GM21381 (cell line): ENCODE data around the gene UBE2Q1.
A peak's percentile ranks its signal among the peaks of the same experiment; 100 is the strongest.

Source experiments
- ATAC-seq: cut with Tn5 transposase; IDR thresholded peaks from one replicate; pipeline ENCODE4 v1.9.1; 2021; ENCODE audit warnings: mild to moderate bottlenecking, moderate library complexity; ENCODE audit not compliant: unreplicated experiment

UBE2Q1 gene

DNA sequence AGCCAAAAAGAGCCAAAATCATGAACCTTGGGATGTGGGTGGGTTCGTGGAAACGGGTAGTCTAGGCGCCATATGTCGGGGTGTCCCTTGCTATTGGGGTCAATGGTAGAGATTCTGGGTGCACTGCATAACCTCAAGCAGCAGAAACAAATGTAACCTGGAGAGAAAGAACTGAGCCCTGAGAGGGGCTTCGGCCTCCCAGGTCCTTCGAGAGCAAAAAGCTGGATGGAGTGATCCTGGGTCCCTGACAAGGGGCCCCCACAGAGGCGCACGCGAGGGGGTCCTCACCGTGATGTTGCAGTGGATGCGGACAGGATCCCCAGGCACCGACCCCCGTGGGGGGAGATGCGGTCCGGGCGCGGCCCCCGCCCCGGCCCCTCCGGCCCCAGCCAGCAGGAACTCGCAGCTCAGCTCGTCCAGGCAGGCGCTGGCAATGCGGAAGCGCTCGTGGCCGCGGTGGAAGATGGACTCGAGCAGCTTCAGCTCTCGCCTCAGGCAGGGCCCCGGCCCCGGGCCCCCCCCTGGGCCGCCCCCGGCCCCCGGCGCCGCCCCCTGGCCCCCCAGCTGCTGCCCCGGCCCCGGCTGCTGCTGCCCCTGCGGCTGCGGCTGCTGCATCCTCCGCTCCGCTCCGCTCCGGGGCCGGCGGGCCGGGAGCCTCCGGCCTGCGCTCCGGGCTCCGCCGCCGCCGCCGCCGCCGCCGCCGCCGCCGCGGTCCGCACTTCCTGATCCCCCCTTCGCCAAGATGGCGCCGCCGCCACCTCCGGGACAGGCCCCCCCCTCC lies at the start of gene UBE2Q1:
Gene UBE2Q1, minus strand, starts transcription at position 724 of the 781 bp plus-strand sequence. Its CDS starts 109 bp downstream, at position 615.
- peak; percentile 12 for ATAC-seq

DNA sequence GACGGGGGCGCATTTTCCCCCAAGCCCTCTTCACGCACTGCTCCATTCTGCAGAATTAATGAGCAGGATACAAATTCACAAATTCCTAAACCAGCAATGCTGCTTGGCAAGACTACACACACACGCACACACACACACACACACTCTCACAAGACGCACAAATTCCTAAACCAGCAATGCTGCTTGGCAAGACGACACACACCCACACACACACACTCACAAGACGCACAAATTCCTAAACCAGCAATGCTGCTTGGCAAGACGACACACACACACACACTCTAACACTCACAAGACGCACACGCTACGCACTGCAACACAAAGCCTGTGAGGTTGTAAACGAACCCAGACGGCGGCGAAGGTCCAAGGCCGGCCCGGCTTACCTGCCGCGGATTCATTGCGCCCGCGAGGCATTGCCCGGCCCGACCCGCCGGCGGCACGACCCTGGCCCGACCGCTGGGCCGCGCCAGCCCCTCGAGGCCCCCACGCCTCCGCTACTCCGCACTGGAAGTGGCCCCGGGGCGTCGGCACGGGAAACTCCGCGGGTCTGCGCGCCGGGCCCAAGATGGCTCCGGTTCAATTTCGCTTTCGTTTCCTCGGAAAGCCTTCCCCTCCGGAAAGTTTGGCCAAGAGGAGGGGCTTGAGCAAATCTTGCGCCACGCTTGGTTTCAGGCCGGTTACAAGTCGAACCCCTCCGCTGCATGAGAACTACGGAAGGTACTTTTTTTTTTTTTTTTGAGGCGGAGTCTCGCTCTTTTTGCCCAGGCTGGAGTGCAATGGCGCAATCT lies 49.3 kb upstream of the UBE2Q1 start, which contains the start of gene ADAR:
Gene ADAR, minus strand, starts transcription at position 578 of the 788 bp plus-strand sequence. Its CDS starts 180 bp downstream, at position 398.
- ATAC-seq, result peak; percentile 66

DNA sequence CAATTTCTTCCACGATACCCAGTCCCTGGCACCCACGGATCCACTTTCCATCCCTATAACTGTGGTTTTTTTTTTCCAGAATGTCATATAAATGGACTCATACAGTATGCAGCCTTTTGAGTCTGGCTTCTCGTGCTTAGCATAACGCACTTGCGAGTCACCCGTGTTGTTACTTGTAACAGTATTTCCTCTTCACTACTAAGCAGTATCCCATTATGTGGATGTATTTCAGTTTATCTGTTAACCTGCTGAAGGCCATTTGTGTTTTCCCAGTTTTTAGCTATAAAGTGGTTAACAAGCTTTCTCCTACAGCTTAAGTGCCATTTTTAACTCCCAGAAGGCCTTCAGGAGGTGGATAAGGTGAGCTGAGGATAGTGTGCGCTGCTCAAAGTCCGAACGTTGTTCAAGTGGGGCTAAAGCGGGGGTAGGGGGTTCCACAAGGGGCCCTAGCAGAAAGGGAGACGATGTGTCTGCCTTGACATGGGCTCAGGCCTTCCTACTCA lies 48.7 kb upstream of the UBE2Q1 start:
- peak; percentile 4 for ATAC-seq

DNA sequence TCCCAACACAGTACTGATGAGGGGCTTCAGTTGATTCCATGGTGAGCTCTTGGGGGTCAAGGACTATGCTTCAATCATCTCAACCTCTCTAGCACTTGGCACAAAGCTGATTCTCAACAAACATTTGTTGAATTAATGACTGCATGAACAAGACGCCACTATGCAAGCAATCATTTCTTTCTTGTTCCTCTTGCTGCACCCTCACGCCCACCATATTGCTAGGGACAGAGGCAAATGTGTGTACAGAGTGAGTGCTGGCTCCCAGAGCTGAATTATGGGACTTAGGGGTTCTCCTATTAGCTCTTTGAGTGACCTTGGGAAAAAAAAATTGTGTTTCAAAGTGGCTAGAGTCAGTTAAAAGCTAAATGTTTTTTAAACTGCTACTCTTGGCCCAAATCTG lies 47.1 kb upstream of the UBE2Q1 start:
- no peak for ATAC-seq

DNA sequence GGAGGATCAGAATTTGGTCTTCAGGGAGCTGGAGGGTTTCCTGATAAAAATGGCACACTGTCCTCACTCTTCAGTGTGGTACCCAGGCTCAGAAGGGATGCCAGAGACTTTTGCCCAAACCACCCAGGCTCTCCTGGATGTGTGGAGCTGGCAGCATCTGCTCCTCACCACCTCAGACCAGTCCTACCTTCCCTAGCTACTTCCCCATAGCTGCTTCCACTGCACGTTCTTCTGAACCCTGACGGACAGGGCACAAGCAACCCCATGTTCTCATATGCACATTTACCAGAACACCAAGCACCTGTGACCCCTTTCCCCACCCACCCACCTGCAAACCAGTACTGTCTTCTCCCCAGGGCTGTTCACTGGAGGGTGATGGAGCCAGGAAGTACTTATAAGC lies 44.9 kb upstream of the UBE2Q1 start:
- ATAC-seq, result no peak

DNA sequence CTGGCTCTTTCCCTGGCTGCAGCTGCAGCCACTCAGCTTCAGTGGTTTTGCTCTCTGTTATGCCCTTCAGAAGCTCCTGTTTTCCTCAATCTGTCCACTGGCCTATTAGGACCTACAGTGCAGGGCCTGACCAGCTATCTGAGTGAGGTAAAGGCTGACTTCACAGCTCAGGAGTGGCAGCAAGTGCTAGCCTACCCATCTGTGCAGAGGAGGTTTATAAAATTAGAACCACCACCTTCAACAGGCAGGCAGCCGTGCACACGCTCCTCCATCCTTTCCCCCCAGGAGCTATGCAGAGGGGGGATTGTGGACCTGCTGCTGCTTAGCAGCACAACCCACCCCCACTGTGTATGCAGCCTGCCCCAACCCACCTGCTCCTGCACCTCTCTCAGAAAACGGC lies 41.2 kb upstream of the UBE2Q1 start:
- ATAC-seq, result no peak

DNA sequence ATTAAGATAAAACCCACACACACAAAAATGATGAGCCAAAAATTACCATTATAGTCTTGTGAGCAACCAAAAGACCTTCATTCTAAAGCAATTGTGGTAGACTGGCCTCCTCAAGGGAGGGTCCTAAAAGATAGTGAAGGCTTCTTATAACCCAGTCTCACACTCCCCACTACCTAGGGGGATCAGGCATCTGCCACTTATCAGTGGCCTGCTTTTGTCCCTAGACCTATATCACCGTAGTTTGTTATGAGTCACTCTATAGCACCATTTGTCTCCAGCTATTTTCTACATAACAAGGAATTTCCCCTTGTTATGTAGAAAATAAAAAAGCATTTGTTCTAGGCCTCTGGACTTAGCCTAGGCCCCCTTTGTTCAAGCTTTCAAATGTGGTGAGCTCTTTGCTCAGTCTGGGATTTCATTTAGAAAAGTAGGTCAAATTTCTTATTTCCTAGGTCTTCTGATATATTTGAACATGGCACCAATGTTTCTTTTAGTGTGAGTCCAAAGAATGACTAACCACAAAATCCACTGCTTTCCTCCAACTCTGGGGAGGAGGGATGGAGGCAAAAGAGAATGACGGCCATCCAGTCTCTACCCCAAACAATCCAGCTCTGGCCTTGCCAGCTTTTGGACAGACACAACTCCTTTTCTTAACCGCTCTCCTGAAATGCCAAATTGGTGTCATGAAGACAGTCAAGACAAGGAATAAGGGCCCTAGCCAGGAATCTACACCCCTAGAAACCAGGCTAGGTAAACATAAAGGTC lies 40.6 kb upstream of the UBE2Q1 start:
- ATAC-seq, result no peak

DNA sequence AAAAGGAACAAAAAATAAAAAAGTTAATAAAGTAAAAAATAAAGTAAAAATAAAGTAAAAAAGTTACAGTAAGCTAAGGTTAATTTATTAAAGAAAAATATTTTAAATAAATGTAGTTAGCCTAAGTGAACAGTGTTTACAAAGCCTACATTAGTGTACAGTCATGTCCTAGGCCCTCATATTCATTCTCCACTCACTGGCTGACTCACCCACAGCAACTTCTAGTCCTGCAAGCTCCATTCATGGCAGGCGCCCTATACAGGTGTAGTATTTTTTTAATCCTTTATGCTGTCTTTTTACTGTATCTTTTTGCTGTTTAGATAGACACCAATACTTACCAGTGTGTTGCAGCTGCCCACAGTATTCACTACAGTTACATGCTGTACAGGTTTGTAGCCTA lies 37.2 kb upstream of the UBE2Q1 start:
- no peak for ATAC-seq

DNA sequence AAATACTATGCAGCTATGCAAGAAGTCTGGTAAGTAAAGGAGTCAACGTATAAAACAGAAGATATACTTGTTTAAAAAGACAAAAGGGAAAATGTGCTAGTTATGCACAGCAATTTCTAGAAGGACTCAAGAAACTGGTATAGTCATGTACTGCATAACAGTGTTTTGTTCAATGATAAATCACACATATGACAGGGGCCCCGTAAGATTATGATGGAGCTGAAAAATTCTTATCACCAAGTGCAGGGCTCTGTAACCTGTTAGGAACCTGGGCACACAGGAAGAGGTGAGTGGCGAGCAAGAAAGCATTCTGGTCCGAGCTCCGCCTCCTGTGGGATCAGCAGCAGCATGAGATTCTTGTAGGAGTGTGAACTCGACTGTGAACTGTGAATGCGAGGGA lies 36.3 kb upstream of the UBE2Q1 start:
- no peak for ATAC-seq

DNA sequence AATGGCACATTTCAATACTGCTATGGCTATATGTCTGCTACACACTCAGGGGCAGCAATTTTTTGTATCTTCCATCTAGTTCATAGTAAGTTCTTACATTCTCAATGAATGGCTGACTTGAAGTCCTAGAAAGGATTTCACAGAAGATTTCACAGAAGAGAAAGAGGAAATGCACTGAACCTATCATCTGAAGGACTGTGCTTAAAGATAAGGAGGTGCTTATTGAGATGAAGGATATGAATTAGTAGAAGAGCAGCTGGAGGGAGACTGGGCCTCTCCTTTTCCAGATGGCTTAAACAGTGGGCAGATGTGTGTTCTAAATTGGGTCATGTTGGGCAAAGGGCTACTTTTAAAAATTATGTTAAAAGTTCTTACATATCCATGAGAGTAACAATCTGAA lies 34.9 kb upstream of the UBE2Q1 start:
- ATAC-seq, result no peak

DNA sequence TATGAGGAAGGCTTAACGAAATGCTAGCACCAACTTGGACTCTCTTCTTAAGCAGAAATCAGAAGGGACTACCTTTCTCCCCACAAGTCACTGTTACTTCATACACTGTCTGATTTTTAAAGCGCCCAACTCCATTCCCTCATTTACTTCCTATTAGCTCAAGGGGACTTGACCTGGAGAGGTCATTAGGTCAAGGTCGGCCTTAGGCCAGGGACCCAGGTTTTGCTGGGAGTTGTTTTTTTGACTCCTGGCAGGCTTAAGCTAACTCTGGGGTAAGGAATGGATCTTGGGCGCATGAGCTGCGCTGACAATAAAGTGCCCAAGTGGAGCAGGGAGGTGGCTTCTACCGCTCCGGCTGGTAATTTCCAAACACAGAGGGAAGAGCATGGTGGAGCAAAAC lies 32.7 kb upstream of the UBE2Q1 start:
- ATAC-seq, result no peak

DNA sequence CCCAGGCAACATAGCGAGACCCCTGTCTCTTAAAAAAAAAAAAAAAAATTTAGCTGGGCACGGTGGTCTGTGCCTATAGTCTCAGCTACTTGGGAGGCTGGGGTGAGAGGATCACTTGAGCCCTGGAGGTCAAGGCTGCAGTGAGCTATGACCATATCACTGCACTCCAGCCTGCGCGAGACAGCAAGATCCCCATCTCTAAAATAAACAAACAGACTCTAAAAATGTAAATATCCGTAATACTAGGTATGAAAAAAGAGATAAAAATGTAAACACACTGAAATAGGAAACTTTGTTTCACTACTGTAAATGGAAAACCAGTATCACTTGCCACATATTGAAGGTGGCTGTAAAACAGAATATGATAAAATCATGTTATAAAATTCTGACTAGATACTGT lies 32.3 kb upstream of the UBE2Q1 start:
- no peak for ATAC-seq

DNA sequence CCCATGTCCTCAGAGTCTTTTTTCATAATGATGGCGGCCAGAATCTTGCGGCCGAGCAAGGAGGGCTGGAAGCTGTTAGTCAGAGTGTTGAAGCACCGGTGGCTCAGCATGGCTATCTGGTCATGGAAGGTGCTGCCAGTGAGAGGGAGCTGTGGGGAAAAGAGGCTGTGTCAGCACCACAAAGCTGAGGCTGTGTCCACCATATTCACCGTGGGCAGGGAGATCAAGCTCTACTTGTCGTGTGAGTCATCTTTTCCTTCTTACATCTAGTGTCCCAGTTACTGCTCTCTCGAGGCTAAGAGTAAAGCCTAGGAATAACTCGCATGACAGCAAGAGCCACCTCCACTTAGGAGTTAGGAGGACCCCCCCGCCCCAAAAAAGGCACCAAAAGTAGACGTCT lies 31.3 kb upstream of the UBE2Q1 start:
- ATAC-seq, result no peak

DNA sequence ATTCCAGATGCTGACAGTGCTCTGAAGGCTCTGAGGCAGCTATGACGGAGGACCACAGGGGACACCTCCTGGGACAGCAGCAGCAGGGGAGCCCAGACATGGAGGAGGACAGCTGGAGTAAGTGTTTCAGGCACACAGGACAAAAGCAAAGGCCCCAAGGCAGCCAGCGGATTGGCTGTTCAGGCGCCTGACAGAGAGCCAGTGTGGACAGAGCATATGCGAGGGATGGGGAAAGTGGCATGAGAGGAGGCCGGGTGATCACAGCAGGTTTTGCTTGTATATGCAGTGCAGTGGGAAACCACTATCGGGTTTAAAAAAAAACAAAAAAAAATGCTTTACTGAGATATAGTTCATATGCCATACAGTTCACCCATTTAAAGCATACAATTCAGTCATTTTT lies 28.2 kb upstream of the UBE2Q1 start:
- no peak for ATAC-seq

DNA sequence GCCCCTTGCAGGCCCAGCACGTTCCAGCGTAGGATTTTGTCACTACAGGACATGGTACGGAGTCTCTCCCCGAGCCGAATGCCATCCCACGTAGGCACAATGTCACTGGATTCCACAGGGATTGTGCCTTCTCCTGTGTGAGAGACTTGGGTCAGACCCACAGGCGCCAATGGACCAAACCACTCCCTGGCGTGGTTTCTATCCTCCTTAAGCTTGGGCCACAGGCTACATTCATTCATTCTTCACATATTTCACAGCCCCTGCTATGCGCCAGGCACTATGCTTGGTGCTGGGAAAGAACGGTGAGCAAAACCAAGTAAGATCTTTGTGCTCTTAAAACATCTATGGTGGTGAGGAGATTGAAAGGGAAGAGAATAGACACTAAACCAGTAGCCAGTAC lies 27.8 kb upstream of the UBE2Q1 start:
- no peak for ATAC-seq

DNA sequence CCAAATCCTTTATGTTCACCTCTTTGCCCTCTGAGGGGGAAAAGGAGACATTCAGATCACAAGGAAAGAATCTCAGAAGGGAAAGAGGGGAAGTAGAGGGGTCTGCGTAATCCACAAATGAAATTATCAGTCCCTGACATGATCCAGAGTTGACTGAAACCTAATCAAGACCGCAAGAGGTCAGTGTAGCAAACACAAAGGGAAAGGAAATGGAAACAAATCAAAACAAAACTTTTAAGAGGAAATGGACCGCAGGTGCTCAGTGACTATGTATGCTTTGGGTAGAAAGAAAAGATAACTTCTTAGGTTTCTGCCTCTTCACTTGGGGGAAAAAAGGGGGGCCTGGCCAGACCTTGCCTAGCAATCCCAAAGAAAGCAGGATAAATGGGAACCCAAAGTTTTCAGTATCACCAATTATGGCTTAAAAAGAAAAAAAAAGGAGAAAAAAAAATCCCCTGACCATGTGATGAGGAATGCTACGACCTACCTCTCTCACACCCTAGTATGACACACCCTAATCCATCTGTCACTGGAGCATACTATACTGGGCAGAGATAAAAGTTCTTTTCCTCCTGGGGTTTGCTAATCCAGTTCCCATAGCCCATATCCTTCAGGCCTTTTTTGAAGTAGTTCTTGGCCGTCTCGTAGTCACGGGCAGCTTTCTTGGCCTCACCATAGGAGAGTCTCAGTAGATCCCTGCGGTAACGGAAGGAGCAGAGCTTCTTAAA lies 26.0 kb upstream of the UBE2Q1 start:
- ATAC-seq, result no peak

DNA sequence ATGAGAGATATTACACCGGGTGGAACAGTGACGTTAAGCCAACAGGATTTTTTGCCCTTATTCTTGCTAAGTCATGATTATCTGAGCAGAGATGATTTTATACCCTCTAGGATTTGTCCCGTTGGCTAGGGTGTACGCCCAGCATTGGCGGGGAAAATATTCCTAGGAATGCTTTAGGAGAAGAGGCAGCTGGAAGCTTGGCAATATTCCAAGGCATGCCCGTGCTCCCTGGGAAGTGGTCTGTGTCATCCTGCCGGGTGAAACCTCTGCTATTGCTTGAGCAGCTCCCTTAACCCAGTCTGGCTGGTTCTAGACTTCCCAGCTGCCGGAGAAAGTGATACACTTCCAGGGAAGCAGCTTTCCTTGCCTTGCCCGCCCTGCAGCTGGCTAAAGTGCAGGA lies 25.3 kb upstream of the UBE2Q1 start:
- no peak for ATAC-seq

DNA sequence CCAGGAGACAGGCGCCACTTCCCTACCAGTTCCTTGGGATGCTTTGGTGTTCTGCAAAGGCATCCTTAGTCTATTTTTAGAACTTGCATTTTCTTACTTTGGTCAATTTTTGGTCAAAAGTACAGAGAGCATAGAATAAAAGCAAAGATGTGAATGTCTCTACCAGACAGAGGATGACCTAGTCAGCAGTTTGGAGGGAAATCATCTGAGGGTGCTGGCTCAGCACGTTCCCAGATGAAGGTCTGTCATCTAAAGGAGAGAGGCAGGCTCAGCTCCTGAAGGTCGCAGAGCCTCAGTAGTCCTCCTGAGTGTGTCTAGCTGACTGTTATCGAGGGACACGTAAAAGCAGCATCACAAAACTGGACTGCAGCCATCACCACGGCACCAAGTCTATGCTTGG lies 24.4 kb upstream of the UBE2Q1 start:
- ATAC-seq, result no peak

DNA sequence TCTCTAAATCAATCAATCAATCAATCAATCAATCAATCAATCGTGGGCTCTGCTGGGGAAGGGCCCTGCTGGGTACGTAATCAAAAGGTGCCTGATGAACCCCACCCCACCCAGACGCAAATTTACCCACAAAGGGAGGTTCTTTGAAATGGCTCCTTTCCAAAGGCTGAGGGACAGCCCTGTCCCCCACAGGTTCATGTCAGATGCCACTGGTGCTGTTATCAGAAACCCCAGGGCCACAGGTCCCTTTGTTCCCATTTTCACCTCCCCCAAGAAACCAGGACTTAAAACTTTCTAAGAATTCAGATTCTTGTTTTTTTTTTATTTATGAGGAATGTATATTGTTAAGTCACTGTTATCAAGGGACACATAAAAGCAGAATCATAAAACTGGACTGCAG lies 23.3 kb upstream of the UBE2Q1 start:
- no peak for ATAC-seq

DNA sequence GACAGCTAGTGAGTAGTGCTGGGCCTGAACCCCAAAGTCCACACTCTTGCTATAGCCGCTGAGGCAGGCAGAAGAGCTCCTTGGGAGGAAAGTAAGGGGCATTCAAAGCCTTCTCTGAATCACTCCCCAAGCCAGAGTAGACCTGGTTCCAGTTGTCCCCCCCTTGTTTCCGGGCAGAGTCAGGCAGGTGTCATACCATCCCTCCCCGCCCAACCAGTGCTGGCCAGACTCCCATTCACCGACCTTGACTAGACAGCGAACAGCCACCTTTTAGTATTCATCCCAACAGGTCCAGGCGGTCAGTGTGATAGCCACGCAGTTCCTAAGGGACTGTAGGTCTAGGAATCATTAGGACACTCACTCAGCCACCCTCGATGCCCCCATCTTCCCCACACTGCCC lies 20.9 kb upstream of the UBE2Q1 start:
- no peak for ATAC-seq

DNA sequence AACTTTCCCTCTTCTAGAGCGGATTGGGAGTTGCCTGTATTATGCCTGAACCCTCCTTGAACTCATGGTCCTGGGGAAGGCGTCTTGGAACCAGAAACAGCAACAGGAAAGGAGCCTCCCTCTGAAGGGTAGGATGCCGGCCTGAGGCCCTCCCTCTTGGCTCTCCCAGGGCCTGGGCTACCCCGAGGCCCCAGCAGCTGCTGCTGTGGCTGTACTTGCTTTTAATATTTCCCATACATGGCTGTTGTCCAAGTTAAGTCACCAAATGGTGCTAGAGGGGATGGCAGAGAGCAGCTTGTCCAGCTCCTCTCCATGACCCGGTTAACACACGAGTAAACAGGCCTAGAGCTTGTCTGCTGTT lies 19.6 kb upstream of the UBE2Q1 start:
- ATAC-seq, result no peak
